C4-2B (cell line): ENCODE measurements around the gene MTUS2.

Source experiments
- ZFX ChIP-seq: fragments of 450-650 bp; IDR thresholded peaks from 2 replicates; pipeline ENCODE4 v1.6.1; 2017
- TF ChIP-seq, protein P1 (sequence below): fragments of 450-650 bp; conservative IDR thresholded peaks from 2 replicates; pipeline ENCODE4 v1.5.1; 2017; ENCODE audit warnings: mild to moderate bottlenecking

DNA sequence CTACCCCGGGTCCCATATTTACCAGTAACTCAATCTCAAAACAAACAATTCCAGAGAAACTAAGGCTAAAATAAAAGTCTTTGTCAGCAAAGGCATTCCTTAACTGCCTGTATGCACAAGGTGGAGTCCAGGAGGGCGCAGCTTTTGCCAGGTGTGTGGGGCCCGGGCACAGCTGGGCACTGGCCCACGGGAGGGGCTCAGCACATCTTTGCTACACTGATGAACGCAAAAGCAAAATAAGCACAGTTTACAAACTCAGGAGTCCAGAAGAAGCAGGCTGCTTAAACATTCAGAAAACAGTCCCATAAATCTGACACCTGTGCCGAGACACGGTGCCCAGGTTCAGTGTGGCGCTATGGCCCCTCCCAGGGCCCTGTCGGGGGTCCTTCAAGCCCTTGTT lies 704.5 kb downstream of the MTUS2 start:
- TF ChIP-seq, protein P1, sequence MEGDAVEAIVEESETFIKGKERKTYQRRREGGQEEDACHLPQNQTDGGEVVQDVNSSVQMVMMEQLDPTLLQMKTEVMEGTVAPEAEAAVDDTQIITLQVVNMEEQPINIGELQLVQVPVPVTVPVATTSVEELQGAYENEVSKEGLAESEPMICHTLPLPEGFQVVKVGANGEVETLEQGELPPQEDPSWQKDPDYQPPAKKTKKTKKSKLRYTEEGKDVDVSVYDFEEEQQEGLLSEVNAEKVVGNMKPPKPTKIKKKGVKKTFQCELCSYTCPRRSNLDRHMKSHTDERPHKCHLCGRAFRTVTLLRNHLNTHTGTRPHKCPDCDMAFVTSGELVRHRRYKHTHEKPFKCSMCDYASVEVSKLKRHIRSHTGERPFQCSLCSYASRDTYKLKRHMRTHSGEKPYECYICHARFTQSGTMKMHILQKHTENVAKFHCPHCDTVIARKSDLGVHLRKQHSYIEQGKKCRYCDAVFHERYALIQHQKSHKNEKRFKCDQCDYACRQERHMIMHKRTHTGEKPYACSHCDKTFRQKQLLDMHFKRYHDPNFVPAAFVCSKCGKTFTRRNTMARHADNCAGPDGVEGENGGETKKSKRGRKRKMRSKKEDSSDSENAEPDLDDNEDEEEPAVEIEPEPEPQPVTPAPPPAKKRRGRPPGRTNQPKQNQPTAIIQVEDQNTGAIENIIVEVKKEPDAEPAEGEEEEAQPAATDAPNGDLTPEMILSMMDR = no peak
- TF ChIP-seq ZFX = no peak
